ENCODE results near the gene HK3.

HK3 gene

DNA sequence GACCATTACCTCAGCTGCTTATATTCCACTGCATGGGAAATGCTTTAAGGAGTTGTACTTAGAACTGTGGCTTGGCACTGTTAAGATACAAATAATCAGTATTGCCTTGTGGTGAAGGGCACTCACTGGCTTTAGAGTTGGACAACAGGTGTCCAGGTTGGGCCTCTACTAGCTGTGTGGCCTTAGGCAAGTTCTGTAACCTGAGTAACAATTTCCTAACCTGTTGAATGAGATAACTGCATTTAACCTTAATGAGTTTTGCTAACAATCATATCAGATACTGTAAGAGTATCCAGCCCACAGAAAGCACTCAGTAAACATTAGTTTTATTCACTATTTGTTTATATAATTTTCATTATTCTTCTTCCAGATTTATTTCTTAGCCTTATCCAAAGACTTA, 17.2 kb upstream of the HK3 start:
- no peak overlapping the region for H3K27ac ChIP-seq (ENCODE audit: low read depth, low read length, poor library complexity, severe bottlenecking)
- H3K9ac ChIP-seq (ENCODE audit: low read length): no peak overlapping the region
- no peak overlapping the region for H2AFZ ChIP-seq (ENCODE audit: low read length)
- no peaks in the 10 kb centered on the region for H3K27me3 ChIP-seq (ENCODE audit: insufficient read depth, low read length)
- no peaks in the 10 kb centered on the region for H3F3A ChIP-seq (ENCODE audit: insufficient read depth, low read length)
- peaks cover 64% of the 10 kb centered on the region for H3K36me3 ChIP-seq (ENCODE audit: insufficient read depth, low read length)
- H3K4me2 ChIP-seq (ENCODE audit: low read length): no peak overlapping the region
- no peaks in the 10 kb centered on the region for H3K9me2 ChIP-seq (ENCODE audit: low read depth, low read length)
- no peaks in the 10 kb centered on the region for H3K9me3 ChIP-seq (ENCODE audit: low read length)
- H3K4me1 ChIP-seq (ENCODE audit: insufficient read depth, low read length, severe bottlenecking): no peaks in the 10 kb centered on the region
- no peak overlapping the region for H3K4me3 ChIP-seq (ENCODE audit: low read depth, low read length, poor library complexity, severe bottlenecking)
- H3K79me2 ChIP-seq (ENCODE audit: insufficient read depth, low read length): no peaks in the 10 kb centered on the region
- TF ChIP-seq, protein P1, sequence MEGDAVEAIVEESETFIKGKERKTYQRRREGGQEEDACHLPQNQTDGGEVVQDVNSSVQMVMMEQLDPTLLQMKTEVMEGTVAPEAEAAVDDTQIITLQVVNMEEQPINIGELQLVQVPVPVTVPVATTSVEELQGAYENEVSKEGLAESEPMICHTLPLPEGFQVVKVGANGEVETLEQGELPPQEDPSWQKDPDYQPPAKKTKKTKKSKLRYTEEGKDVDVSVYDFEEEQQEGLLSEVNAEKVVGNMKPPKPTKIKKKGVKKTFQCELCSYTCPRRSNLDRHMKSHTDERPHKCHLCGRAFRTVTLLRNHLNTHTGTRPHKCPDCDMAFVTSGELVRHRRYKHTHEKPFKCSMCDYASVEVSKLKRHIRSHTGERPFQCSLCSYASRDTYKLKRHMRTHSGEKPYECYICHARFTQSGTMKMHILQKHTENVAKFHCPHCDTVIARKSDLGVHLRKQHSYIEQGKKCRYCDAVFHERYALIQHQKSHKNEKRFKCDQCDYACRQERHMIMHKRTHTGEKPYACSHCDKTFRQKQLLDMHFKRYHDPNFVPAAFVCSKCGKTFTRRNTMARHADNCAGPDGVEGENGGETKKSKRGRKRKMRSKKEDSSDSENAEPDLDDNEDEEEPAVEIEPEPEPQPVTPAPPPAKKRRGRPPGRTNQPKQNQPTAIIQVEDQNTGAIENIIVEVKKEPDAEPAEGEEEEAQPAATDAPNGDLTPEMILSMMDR (IDR thresholded peaks at IDR 0.05; ENCODE audit: low read length): no peak
- TF ChIP-seq EZH2 (IDR thresholded peaks at IDR 0.05; ENCODE audit: borderline replicate concordance, low read length): no peak
- no peaks in the 10 kb centered on the region for H4K20me1 ChIP-seq (ENCODE audit: insufficient read depth, low read length)

DNA sequence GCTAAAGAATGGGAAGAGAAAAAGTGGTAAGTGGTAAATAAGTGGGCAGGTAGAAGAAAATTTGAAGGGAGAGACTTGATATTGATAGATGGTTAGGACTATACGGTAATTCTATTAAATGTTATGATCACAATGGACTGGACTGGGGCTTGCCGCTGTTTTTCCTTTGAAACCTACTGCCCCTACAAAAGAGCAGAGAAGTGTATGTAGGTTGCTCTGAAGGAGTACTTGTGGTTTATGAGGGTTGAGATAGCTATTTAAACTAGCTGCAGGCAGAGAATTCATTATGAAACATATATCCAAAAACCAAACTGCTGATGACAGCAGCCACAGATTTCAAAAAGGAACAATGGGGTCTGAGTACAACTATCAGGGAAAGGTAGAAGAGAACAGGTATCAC, 16.8 kb upstream of the HK3 start:
- no peaks in the 10 kb centered on the region for H3F3A ChIP-seq (ENCODE audit: insufficient read depth, low read length)
- no peak overlapping the region for H3K27ac ChIP-seq (ENCODE audit: low read depth, low read length, poor library complexity, severe bottlenecking)
- peaks cover 62% of the 10 kb centered on the region for H3K36me3 ChIP-seq (ENCODE audit: insufficient read depth, low read length)

DNA sequence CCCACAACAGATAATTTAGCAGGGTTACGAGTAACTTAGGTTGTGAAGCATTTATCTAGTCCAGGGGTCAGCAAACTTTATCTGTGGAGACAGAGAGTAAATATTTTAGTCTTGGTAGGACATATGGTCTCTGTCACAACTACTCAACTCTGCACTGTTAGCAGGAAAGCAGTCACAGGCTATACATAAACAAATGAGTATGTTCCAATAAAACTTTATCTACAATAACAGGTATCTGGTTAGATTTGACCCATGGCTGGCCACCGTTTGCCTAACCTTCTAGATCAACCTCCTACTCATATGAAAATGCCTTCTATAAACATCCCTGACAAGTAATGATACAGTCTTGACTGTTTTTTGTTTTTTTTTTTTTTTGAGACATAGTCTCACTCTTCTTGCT, 13.0 kb upstream of the HK3 start:
- H3K4me3 ChIP-seq (ENCODE audit: low read depth, low read length, poor library complexity, severe bottlenecking): no peak overlapping the region
- no peak for TF ChIP-seq EZH2 (IDR thresholded peaks at IDR 0.05; ENCODE audit: borderline replicate concordance, low read length)
- TF ChIP-seq, protein P1 (IDR thresholded peaks at IDR 0.05; ENCODE audit: low read length): no peak
- no peak overlapping the region for H3K27ac ChIP-seq (ENCODE audit: low read depth, low read length, poor library complexity, severe bottlenecking)
- no peaks in the 10 kb centered on the region for H3K9me2 ChIP-seq (ENCODE audit: low read depth, low read length)
- H3K36me3 ChIP-seq (ENCODE audit: insufficient read depth, low read length): peaks cover 72% of the 10 kb centered on the region
- no peaks in the 10 kb centered on the region for H3K4me1 ChIP-seq (ENCODE audit: insufficient read depth, low read length, severe bottlenecking)
- H3K79me2 ChIP-seq (ENCODE audit: insufficient read depth, low read length): no peaks in the 10 kb centered on the region
- H3K27me3 ChIP-seq (ENCODE audit: insufficient read depth, low read length): no peaks in the 10 kb centered on the region
- no peak overlapping the region for H2AFZ ChIP-seq (ENCODE audit: low read length)
- no peaks in the 10 kb centered on the region for H3K9me3 ChIP-seq (ENCODE audit: low read length)
- no peaks in the 10 kb centered on the region for H4K20me1 ChIP-seq (ENCODE audit: insufficient read depth, low read length)
- no peak overlapping the region for H3K4me2 ChIP-seq (ENCODE audit: low read length)
- no peak overlapping the region for H3K9ac ChIP-seq (ENCODE audit: low read length)
- no peaks in the 10 kb centered on the region for H3F3A ChIP-seq (ENCODE audit: insufficient read depth, low read length)

More for the DNA sequence above, 16.8 kb upstream of the HK3 start:
- Histone ChIP-seq H3K79me2 (ENCODE audit: insufficient read depth, low read length) (no peaks in the 10 kb centered on the region), H3K27me3 (ENCODE audit: insufficient read depth, low read length) (no peaks in the 10 kb centered on the region), H3K9me2 (ENCODE audit: low read depth, low read length) (no peaks in the 10 kb centered on the region), H3K4me2 (ENCODE audit: low read length) (no peak overlapping the region), H3K9ac (ENCODE audit: low read length) (no peak overlapping the region), H4K20me1 (ENCODE audit: insufficient read depth, low read length) (no peaks in the 10 kb centered on the region), H3K9me3 (ENCODE audit: low read length) (no peaks in the 10 kb centered on the region), H3K4me1 (ENCODE audit: insufficient read depth, low read length, severe bottlenecking) (no peaks in the 10 kb centered on the region), H2AFZ (ENCODE audit: low read length) (no peak overlapping the region), H3K4me3 (ENCODE audit: low read depth, low read length, poor library complexity, severe bottlenecking) (no peak overlapping the region)
- TF ChIP-seq EZH2 (IDR thresholded peaks at IDR 0.05; ENCODE audit: borderline replicate concordance, low read length): no peak
- TF ChIP-seq, protein P1 (IDR thresholded peaks at IDR 0.05; ENCODE audit: low read length): no peak

Data from OCI-LY1 (cell line).